Right lobe of liver (tissue), 4 donors: Measurements from ENCODE around the gene CLDND2.

ENCODE experiments used
- CTCF ChIP-seq, 4 donors: fragments of 200-600 bp in 3 of 4; fragments of 450-650 bp in 1 of 4; IDR thresholded peaks; one replicate each; pipeline versions ENCODE4 v1.5.1 to v1.8.0; 2016 to 2022; ENCODE audit warnings: antibody characterized with exemption in 4 of 4, mild to moderate bottlenecking in 2 of 4
- POLR2A ChIP-seq: fragments of 450-650 bp; IDR thresholded peaks from one replicate; pipeline ENCODE4 v1.6.1; 2017; ENCODE audit warnings: antibody characterized with exemption, mild to moderate bottlenecking
- donor health status: DM: no; HTN: no; CAD: no.
- donor health status: DM: no; HTN: no; CAD: no.
- donor health status: DM: no; HTN: yes; CAD: no.

- TF ChIP-seq CTCF (IDR thresholded peaks at IDR 0.05): no peak
- no peak for TF ChIP-seq POLR2A
These were observed 27.7 kb downstream of the CLDND2 start for GRCh38 chr19:51341066-51341465.
